AG10803 (cell line): ENCODE data around the gene FHIT.
A peak's percentile ranks its signal among the peaks of the same experiment; 100 is the strongest.

ENCODE experiments used
- DNase-seq: peaks from one replicate; pipeline ENCODE4 v3.0.0; 2010; ENCODE audit warnings: low read depth
- H3K4me3 ChIP-seq: 2 replicates; pipeline ENCODE4 v1.5.1; 2011; ENCODE audit warnings: mild to moderate bottlenecking, low read length, control low read depth
- TF ChIP-seq, protein P1 (sequence below): conservative IDR thresholded peaks from 2 replicates; pipeline ENCODE4 v1.5.1; 2011; ENCODE audit warnings: mild to moderate bottlenecking, low read length, control low read depth, inconsistent platforms

Gene FHIT

DNA sequence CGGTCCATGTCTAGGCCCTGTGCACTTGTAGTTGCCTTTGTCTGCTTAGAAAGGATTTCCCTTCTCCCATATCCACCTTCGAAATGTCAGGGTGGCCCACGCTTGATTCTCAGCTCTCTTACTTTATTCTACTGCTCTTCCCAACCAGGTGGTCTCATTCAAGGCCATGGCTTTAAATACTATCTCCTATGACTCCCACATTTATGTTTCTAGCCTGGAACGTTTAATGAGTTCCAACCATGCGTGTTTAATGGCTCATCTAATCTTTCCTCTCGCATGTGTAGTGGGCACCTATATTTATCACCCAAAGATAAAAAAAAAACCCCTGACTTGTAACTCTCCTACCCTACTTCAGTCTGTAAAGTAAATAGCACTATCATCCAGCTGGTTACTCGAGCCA, 1474.2 kb downstream of the FHIT start:
- H3K4me3 ChIP-seq = no peak overlapping the region
- DNase-seq = no peak
- TF ChIP-seq, protein P1, sequence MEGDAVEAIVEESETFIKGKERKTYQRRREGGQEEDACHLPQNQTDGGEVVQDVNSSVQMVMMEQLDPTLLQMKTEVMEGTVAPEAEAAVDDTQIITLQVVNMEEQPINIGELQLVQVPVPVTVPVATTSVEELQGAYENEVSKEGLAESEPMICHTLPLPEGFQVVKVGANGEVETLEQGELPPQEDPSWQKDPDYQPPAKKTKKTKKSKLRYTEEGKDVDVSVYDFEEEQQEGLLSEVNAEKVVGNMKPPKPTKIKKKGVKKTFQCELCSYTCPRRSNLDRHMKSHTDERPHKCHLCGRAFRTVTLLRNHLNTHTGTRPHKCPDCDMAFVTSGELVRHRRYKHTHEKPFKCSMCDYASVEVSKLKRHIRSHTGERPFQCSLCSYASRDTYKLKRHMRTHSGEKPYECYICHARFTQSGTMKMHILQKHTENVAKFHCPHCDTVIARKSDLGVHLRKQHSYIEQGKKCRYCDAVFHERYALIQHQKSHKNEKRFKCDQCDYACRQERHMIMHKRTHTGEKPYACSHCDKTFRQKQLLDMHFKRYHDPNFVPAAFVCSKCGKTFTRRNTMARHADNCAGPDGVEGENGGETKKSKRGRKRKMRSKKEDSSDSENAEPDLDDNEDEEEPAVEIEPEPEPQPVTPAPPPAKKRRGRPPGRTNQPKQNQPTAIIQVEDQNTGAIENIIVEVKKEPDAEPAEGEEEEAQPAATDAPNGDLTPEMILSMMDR = no peak

- no peak overlapping the region for H3K4me3 ChIP-seq
- DNase-seq = no peak
- TF ChIP-seq, protein P1 = no peak
These were observed 1475.4 kb downstream of the FHIT start for GRCh38 chr3:59775761-59776325.

GRCh38 chr3:59775106-59775505, 1476.1 kb downstream of the FHIT start:
- DNase-seq = no peak
- TF ChIP-seq, protein P1 = no peak
- no peak overlapping the region for H3K4me3 ChIP-seq

DNA sequence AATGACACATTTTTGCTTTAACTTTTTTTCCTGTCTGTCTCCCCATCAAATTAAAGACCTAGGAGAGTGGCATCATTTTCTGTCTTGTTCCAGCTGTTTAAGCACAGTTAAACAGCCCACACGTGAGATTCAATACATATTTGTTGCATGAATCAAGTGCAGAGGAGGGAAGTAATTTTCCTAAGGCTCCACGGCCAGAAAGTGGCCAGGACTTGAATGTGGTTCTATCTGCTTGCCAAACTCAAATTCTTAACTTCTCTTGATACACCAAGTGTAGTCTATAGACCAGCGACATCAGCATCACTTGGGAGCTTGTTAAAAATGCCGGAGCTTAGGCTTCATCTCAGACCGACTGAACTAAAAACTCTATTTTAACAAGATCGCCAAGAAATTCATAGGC, 1476.6 kb downstream of the FHIT start:
- TF ChIP-seq, protein P1 = no peak
- DNase-seq = peak; percentile 93
- H3K4me3 ChIP-seq = no peak overlapping the region

GRCh38 chr3:59774000-59774399, 1477.3 kb downstream of the FHIT start:
- TF ChIP-seq, protein P1 = no peak
- DNase-seq = no peak
- H3K4me3 ChIP-seq = no peak overlapping the region

DNA sequence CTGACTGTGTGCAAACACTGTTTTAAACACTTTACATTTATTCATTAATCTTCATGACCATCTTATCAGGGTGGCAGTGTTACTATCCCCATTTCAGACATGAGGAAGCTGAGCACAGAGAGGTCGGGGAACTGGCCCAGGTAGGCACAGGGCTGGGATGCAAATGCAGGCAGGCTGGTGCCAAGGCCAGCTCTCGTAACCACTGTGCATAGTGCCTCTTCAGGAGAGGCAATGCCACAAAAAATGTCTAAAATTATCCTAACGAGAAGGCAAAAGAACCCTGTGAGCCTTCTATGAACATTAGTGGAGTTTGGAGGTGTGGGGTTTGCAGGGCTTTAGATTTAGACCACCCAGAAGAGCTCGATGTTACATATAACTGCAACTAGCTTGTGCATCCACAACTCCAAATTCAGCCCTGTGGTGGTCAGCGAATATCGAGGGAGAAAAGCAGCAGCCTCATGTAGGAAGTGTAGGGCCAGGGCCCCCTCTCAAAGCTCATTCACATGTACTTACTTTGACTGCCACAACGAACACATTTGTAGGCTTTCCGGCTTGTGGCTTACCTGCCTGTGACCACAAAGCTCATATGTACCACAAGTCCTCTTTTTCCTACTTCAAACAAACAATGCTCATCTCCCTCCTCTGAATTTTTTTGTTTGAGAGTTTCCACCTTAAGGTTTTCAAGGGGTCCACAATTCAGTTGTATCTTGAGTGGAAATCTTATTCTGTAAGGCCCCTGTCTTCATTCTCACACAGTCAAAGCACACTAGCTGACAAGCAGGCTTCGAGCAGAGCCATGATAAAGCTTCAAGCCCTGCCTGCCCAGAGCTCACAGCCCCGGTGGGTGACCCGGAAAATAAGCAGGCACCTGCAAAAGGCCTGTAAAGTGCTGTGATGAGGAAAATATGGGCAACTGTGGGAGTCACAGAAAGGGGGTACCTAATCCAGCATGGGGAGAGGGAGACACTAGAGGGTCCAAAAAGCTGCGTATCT, 1478.5 kb downstream of the FHIT start:
- TF ChIP-seq, protein P1 = no peak
- no peak for DNase-seq
- no peak overlapping the region for H3K4me3 ChIP-seq
